SK-N-SH (cell line): ENCODE measurements around the gene COL5A2. TPM values are rescaled to one million over a fixed set of nuclear protein-coding genes. Genes with fewer than 3 reads are reported as not detected.

ENCODE experiments used
- CTCF ChIA-PET: fragments of 300-600, 350-600 bp; formaldehyde crosslinking; extraction: SDS; loops from one replicate; lab custom pipeline; 2021; lab: Yijun Ruan, JAX
- POLR2A ChIA-PET: fragments of 350-600 bp; sonication (Branson Sonifier 250); formaldehyde crosslinking; extraction: SDS; loops from one replicate; lab custom pipeline; 2020; ENCODE audit warnings: antibody characterized with exemption, inconsistent platforms; lab: Yijun Ruan, JAX
- DNase-seq: peaks from one replicate; pipeline ENCODE4 v3.0.0; 2012
- H2AFZ ChIP-seq: fragments of 200-600 bp; sonication (generic); 2 replicates; pipeline ENCODE4 v1.8.1; 2016; ENCODE audit warnings: antibody characterized with exemption, mild to moderate bottlenecking, low read depth
- H3F3A ChIP-seq: fragments of 200-600 bp; sonication (generic); replicated peaks from 2 replicates; pipeline ENCODE3; 2016; ENCODE audit warnings: antibody characterized with exemption, mild to moderate bottlenecking; ENCODE audit not compliant: insufficient read depth
- H3K27ac ChIP-seq, 2 experiments: fragments of 200-500 bp in 1 of 2; fragments of 200-600 bp in 1 of 2; sonication (Bioruptor generic) in 1 of 2; sonication (generic), shearing (Covaris generic) in 1 of 2; 2 replicates each; pipeline versions ENCODE4 v1.5.1 to v1.6.1; 2014 to 2016; ENCODE audit warnings: low read depth in 2 of 2, inconsistent platforms in 1 of 2, low read length in 1 of 2, mild to moderate bottlenecking in 1 of 2, mixed read lengths in 1 of 2
- H3K27me3 ChIP-seq: fragments of 200-600 bp; sonication (generic), shearing (Covaris generic); 2 replicates; pipeline ENCODE4 v1.6.1; 2016; ENCODE audit warnings: mixed run types; ENCODE audit not compliant: insufficient read depth
- H3K36me3 ChIP-seq, 2 experiments: fragments of 200-500 bp in 1 of 2; fragments of 200-600 bp in 1 of 2; sonication (Bioruptor generic) in 1 of 2; sonication (generic) in 1 of 2; replicated peaks in 1 of 2; 2 replicates each; pipeline versions ENCODE3 to v1.5.1; 2014 to 2016; ENCODE audit warnings: low read length in 1 of 2, mild to moderate bottlenecking in 1 of 2; ENCODE audit not compliant: insufficient read depth in 2 of 2, control insufficient read depth in 1 of 2
- H3K4me1 ChIP-seq, 2 experiments: fragments of 200-500 bp in 1 of 2; fragments of 200-600 bp in 1 of 2; sonication (Bioruptor generic) in 1 of 2; sonication (generic), shearing (Covaris generic) in 1 of 2; 2 replicates each; pipeline versions ENCODE4 v1.5.1 to v1.6.1; 2014 to 2016; ENCODE audit warnings: low read depth in 1 of 2, low read length in 1 of 2, mixed run types in 1 of 2; ENCODE audit not compliant: insufficient read depth in 2 of 2, control insufficient read depth in 1 of 2
- H3K4me2 ChIP-seq: fragments of 200-600 bp; sonication (generic), shearing (Covaris generic); 2 replicates; pipeline ENCODE4 v1.6.1; 2017; ENCODE audit warnings: mixed run types
- H3K4me3 ChIP-seq, 2 experiments: fragments of 200-500 bp in 1 of 2; fragments of 200-600 bp in 1 of 2; sonication (Bioruptor generic) in 1 of 2; sonication (generic), shearing (Covaris generic) in 1 of 2; 2 replicates each; pipeline versions ENCODE4 v1.5.1 to v1.8.1; 2014 to 2016; ENCODE audit warnings: low read depth in 2 of 2, inconsistent platforms in 1 of 2, low read length in 1 of 2, mild to moderate bottlenecking in 1 of 2, mixed read lengths in 1 of 2, moderate library complexity in 1 of 2
- H3K79me2 ChIP-seq: fragments of 200-600 bp; sonication (generic); 2 replicates; pipeline ENCODE4 v1.8.1; 2017; ENCODE audit warnings: mild to moderate bottlenecking; ENCODE audit not compliant: insufficient read depth
- H3K9ac ChIP-seq: fragments of 200-600 bp; sonication (generic); 2 replicates; pipeline ENCODE4 v1.6.1; 2017; ENCODE audit warnings: mixed run types
- H3K9me2 ChIP-seq: fragments of 200-600 bp; sonication (generic); 2 replicates; pipeline ENCODE4 v1.6.1; 2017; ENCODE audit warnings: mixed run types
- H3K9me3 ChIP-seq: fragments of 200-600 bp; sonication (generic); 2 replicates; pipeline ENCODE4 v1.6.1; 2017; ENCODE audit warnings: mixed run types, mild to moderate bottlenecking, moderate library complexity
- H4K20me1 ChIP-seq: fragments of 200-600 bp; sonication (generic); 2 replicates; pipeline ENCODE4 v1.6.1; 2017; ENCODE audit warnings: mild to moderate bottlenecking, mixed run types; ENCODE audit not compliant: insufficient read depth
- CHD2 ChIP-seq: fragments of 150-350 bp; IDR thresholded peaks from 2 replicates; pipeline ENCODE4 v1.6.1; 2018; ENCODE audit warnings: low read length; ENCODE audit not compliant: partially characterized antibody
- CTCF ChIP-seq: fragments of 200-600 bp; sonication (generic); IDR thresholded peaks from 2 replicates; pipeline ENCODE4 v1.6.1; 2017; ENCODE audit warnings: antibody characterized with exemption, mild to moderate bottlenecking, moderate library complexity
- EP300 ChIP-seq, 2 experiments: IDR thresholded peaks; 2 replicates each; pipeline versions ENCODE4 v1.4.0 to v1.6.1; 2012; ENCODE audit warnings: borderline replicate concordance in 1 of 2, low read depth in 1 of 2, low read length in 1 of 2
- FOXJ3 ChIP-seq: sonication (generic); formaldehyde crosslinking; IDR thresholded peaks from 2 replicates; pipeline ENCODE4 v1.5.1; 2020; ENCODE audit warnings: mild to moderate bottlenecking, missing genetic modification reagents
- GABPA ChIP-seq: IDR thresholded peaks from 2 replicates; pipeline ENCODE4 v1.4.0; 2012; ENCODE audit warnings: low read depth, mild to moderate bottlenecking
- GATA2 ChIP-seq: sonication (generic); formaldehyde crosslinking; IDR thresholded peaks from 2 replicates; pipeline ENCODE4 v1.5.0; 2020; ENCODE audit warnings: mild to moderate bottlenecking, missing genetic modification reagents
- JUND ChIP-seq: IDR thresholded peaks from 2 replicates; pipeline ENCODE4 v1.4.0; 2012
- MAX ChIP-seq: IDR thresholded peaks from 2 replicates; pipeline ENCODE4 v1.4.0; 2012; ENCODE audit warnings: low read depth
- MXI1 ChIP-seq: IDR thresholded peaks from 2 replicates; pipeline ENCODE4 v1.6.1; 2012; ENCODE audit warnings: mild to moderate bottlenecking, low read depth, low read length, improper control_type of control experiment
- REST ChIP-seq: IDR thresholded peaks from 2 replicates; pipeline ENCODE4 v1.6.1; 2012; ENCODE audit warnings: mild to moderate bottlenecking, low read depth, low read length, moderate library complexity
- RFX5 ChIP-seq: IDR thresholded peaks from 2 replicates; pipeline ENCODE4 v1.6.1; 2012; ENCODE audit warnings: mild to moderate bottlenecking, improper control_type of control experiment, low read length
- SMC3 ChIP-seq: IDR thresholded peaks from 2 replicates; pipeline ENCODE4 v1.6.1; 2012; ENCODE audit warnings: low read depth, low read length, improper control_type of control experiment
- TAF1 ChIP-seq: IDR thresholded peaks from 2 replicates; pipeline ENCODE4 v1.6.1; 2012; ENCODE audit warnings: low read depth, mild to moderate bottlenecking, low read length, moderate library complexity, borderline replicate concordance
- ZBTB33 ChIP-seq: IDR thresholded peaks from 2 replicates; pipeline ENCODE4 v1.4.0; 2012; ENCODE audit warnings: low read depth, borderline replicate concordance
- WGBS: methylation state at CpG from one replicate; pipeline ENCODE4 v1.1.6; 2017; ENCODE audit warnings: low lambda C conversion rate; 5-methylcytosine and 5-hydroxymethylcytosine counted together
- polyA plus RNA-seq, 3 experiments: library from polyadenylated mRNA; depleted of rRNA; stranded (reverse); fragments of >200 nt; gene quantifications; 2 replicates each; pipeline ENCODE4 v1.2.3, GENCODE V29; 2012

Gene COL5A2
- polyA plus RNA-seq, 1 of the 3 experiments (the other 2 are of a cell fraction), result 20.4 TPM

GRCh38 chr2:189192766-189193165 is 13.2 kb upstream of the COL5A2 start:
- ChIA-PET POLR2A (no interaction called here), CTCF (interaction anchor here (1.0 kb wide), 1 partner anchor 18 kb away, joined by 4 read pairs; no protein-coding TSS in a partner anchor)
- H3K79me2 ChIP-seq, result no peaks in the 10 kb centered on the region
- TF ChIP-seq FOXJ3 (CRISPR knock-in tag) (no peak), TAF1 (no peak), CTCF (no peak), SMC3 (no peak), GATA2 (no peak), JUND (no peak), REST (no peak)
- 100% methylated on average over 1 of the region's 1 CpG for WGBS
- H3K27me3 ChIP-seq, result no peaks in the 10 kb centered on the region
- no peaks in the 10 kb centered on the region for H4K20me1 ChIP-seq
- no peak overlapping the region for H3K27ac ChIP-seq
- no peak overlapping the region for H3K4me2 ChIP-seq
- peaks cover 11% of the 10 kb centered on the region for H3F3A ChIP-seq
- H2AFZ ChIP-seq, result no peak overlapping the region
- no peak overlapping the region for H3K4me3 ChIP-seq
- no peak for DNase-seq
- H3K4me1 ChIP-seq, result no peaks in the 10 kb centered on the region; a peak in 1 of 4 replicates
- H3K9me2 ChIP-seq, result no peaks in the 10 kb centered on the region
- peaks cover 7% of the 10 kb centered on the region; the same call in 1 of the 2 replicates for H3K9me3 ChIP-seq
- peaks cover 0 to 14% of the 10 kb centered on the region in 2 experiments for H3K36me3 ChIP-seq
- no peak overlapping the region for H3K9ac ChIP-seq

GRCh38 chr2:189191766-189192165 is 12.2 kb upstream of the COL5A2 start:
- Histone ChIP-seq H3F3A (peaks cover 11% of the 10 kb centered on the region), H3K4me1 (no peaks in the 10 kb centered on the region; a peak in 1 of 4 replicates), H3K36me3 (peaks cover 0 to 11% of the 10 kb centered on the region in 2 experiments), H3K9me3 (peaks cover 7% of the 10 kb centered on the region; the same call in 1 of the 2 replicates), H3K9ac (no peak overlapping the region; the same call in 1 of the 2 replicates), H2AFZ (peak overlapping the region; percentile 45; the same call in 1 of the 2 replicates), H3K4me3 (no peak overlapping the region), H3K27me3 (no peaks in the 10 kb centered on the region), H3K9me2 (no peaks in the 10 kb centered on the region), H4K20me1 (no peaks in the 10 kb centered on the region), H3K79me2 (no peaks in the 10 kb centered on the region), H3K27ac (peak overlapping the region in 1 of 2 experiments; percentile 39; a peak in 1 of 4 replicates), H3K4me2 (no peak overlapping the region)
- ChIA-PET POLR2A (no interaction called here), CTCF (interaction anchor here (1.0 kb wide), 1 partner anchor 19 kb away, joined by 4 read pairs; no protein-coding TSS in a partner anchor)
- no peak for DNase-seq
- no peak for TF ChIP-seq JUND
- TF ChIP-seq RFX5, result no peak
- no peak for TF ChIP-seq MAX
- TF ChIP-seq REST, result no peak
- TF ChIP-seq GABPA, result no peak
- no peak for TF ChIP-seq CHD2
- no peak for TF ChIP-seq EP300 (IDR thresholded peaks at IDR 0.05; ENCODE audit: borderline replicate concordance in 1 of 2, low read depth in 1 of 2, low read length in 1 of 2)
- TF ChIP-seq ZBTB33, result no peak
- no peak for TF ChIP-seq MXI1
